Osteoblast (primary cell): ENCODE data around the gene ERCC8. TPM values are rescaled to one million over a fixed set of nuclear protein-coding genes. Genes with fewer than 3 reads are reported as not detected.

Experiments
- DNase-seq: peaks from one replicate; pipeline ENCODE4 v3.0.0; 2011; ENCODE audit warnings: low spot score, mixed read lengths; ENCODE audit not compliant: insufficient read length; ENCODE audit errors: missing footprints
- H2AFZ ChIP-seq: 2 replicates; pipeline ENCODE4 v1.6.0; 2011; ENCODE audit warnings: mild to moderate bottlenecking, low read length
- H3K27ac ChIP-seq: 2 replicates; pipeline ENCODE4 v1.5.1; 2011; ENCODE audit warnings: mild to moderate bottlenecking, low read depth, low read length, moderate library complexity
- H3K27me3 ChIP-seq: 2 replicates; pipeline ENCODE4 v1.6.0; 2012; ENCODE audit warnings: mild to moderate bottlenecking, control low read depth, inconsistent platforms, low read length, moderate library complexity; ENCODE audit not compliant: insufficient read depth
- H3K36me3 ChIP-seq: 2 replicates; pipeline ENCODE4 v1.5.1; 2011; ENCODE audit warnings: mild to moderate bottlenecking, low read length, control low read depth, moderate library complexity; ENCODE audit not compliant: insufficient read depth
- H3K4me1 ChIP-seq: 2 replicates; pipeline ENCODE4 v1.5.1; 2011; ENCODE audit warnings: mild to moderate bottlenecking, low read length, control low read depth, moderate library complexity; ENCODE audit not compliant: insufficient read depth
- H3K4me2 ChIP-seq: 2 replicates; pipeline ENCODE4 v1.6.0; 2011; ENCODE audit warnings: mild to moderate bottlenecking, low read length; ENCODE audit not compliant: insufficient read depth
- H3K4me3 ChIP-seq: fragments of 200-600 bp; sonication (generic); 3 replicates; pipeline ENCODE4 v1.5.1; 2012; ENCODE audit warnings: mild to moderate bottlenecking, low read length, inconsistent platforms; ENCODE audit not compliant: insufficient read depth
- H3K79me2 ChIP-seq: 2 replicates; pipeline ENCODE4 v1.6.0; 2012; ENCODE audit warnings: mild to moderate bottlenecking, low read length, control low read depth, inconsistent platforms; ENCODE audit not compliant: insufficient read depth
- H3K9me3 ChIP-seq: 2 replicates; pipeline ENCODE4 v1.5.1; 2011; ENCODE audit warnings: low read depth, low read length, control low read depth
- H4K20me1 ChIP-seq: 2 replicates; pipeline ENCODE4 v1.6.0; 2012; ENCODE audit warnings: mild to moderate bottlenecking, low read length, control low read depth; ENCODE audit not compliant: insufficient read depth
- total RNA-seq: library from RNA; depleted of rRNA; stranded (reverse); fragments of >200 nt; gene quantifications from 2 replicates; pipeline ENCODE4 v1.2.3, GENCODE V29; 2012
- TF ChIP-seq, protein P1 (sequence below): IDR thresholded peaks from 2 replicates; pipeline ENCODE4 v1.5.1; 2011; ENCODE audit warnings: mild to moderate bottlenecking, low read depth, low read length, moderate library complexity; ENCODE audit errors: extremely low read depth

Gene ERCC8
- total RNA-seq, 1 donor = 23.2 TPM

DNA sequence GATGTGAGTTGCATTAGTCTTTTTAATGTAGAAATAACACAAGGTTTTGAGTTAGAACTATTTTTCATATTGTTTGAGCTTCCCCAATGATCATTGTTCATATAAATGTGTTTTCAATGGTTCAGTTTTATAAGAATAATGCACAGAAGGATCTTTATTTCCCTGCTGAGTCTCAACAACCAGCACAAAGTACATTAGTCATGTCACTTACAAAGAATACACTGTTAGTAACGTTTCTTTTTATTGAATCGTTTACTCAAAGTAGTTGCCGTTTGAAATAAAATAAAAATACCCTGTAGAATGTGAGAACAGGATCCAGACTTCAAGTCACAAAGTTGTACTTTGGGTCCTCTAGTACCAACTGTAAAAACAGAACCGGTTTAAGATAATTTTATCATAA, 41.5 kb downstream of the ERCC8 start:
- no peaks in the 10 kb centered on the region for H3K9me3 ChIP-seq
- no peaks in the 10 kb centered on the region for H3K79me2 ChIP-seq
- H3K27ac ChIP-seq = no peak overlapping the region
- H4K20me1 ChIP-seq = no peaks in the 10 kb centered on the region
- no peak overlapping the region for H3K4me3 ChIP-seq
- no peak overlapping the region for H3K4me2 ChIP-seq
- no peak overlapping the region for H2AFZ ChIP-seq
- DNase-seq = no peak
- no peaks in the 10 kb centered on the region for H3K36me3 ChIP-seq
- H3K27me3 ChIP-seq = no peaks in the 10 kb centered on the region
- H3K4me1 ChIP-seq = no peaks in the 10 kb centered on the region
- TF ChIP-seq, protein P1, sequence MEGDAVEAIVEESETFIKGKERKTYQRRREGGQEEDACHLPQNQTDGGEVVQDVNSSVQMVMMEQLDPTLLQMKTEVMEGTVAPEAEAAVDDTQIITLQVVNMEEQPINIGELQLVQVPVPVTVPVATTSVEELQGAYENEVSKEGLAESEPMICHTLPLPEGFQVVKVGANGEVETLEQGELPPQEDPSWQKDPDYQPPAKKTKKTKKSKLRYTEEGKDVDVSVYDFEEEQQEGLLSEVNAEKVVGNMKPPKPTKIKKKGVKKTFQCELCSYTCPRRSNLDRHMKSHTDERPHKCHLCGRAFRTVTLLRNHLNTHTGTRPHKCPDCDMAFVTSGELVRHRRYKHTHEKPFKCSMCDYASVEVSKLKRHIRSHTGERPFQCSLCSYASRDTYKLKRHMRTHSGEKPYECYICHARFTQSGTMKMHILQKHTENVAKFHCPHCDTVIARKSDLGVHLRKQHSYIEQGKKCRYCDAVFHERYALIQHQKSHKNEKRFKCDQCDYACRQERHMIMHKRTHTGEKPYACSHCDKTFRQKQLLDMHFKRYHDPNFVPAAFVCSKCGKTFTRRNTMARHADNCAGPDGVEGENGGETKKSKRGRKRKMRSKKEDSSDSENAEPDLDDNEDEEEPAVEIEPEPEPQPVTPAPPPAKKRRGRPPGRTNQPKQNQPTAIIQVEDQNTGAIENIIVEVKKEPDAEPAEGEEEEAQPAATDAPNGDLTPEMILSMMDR = no peak

DNA sequence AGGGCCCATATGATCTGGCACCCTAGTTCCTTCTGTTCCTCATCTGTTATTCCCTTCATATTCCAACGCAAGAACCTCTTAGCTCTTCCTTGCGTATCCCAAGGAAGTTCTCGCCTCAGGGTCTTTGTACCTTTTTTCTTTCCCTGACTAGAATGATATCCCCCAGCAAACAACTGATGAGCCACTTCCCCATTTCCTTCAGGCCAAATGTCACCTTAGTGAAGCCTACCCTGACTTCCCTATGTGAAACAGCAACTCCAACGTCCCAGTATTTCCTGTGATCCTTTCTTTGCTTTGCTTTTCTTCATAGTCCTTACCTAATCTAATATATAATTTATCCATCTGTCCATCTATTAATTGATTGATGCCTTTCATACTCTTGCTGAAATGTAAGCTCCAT, 47.9 kb downstream of the ERCC8 start:
- peak; percentile 15 for DNase-seq
- TF ChIP-seq, protein P1 = no peak
- H4K20me1 ChIP-seq = no peaks in the 10 kb centered on the region
- no peak overlapping the region for H3K27ac ChIP-seq
- H3K9me3 ChIP-seq = no peaks in the 10 kb centered on the region
- no peak overlapping the region for H3K4me3 ChIP-seq
- H3K4me2 ChIP-seq = no peak overlapping the region
- H3K4me1 ChIP-seq = no peaks in the 10 kb centered on the region
- H3K36me3 ChIP-seq = peaks cover 6% of the 10 kb centered on the region
- no peak overlapping the region for H2AFZ ChIP-seq
- H3K79me2 ChIP-seq = no peaks in the 10 kb centered on the region
- H3K27me3 ChIP-seq = no peaks in the 10 kb centered on the region

DNA sequence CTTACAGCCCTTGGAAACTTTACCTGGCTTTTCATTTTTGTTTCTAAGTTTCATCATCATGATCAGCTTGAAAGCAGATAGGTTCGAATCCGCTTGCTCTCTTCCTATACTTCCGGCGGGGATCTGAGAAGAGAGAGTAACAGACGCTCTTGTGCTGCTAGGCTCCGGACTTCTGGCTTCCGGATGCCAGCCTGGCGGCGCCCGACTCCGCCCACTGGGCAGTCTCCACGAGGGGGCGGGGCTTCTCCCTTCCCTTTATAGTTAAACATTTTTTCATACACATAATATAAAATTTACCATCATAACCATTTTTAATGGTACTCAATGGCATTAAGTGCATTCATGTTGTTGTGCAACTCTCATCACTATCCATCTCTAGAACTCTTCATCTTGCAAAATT, 51.3 kb downstream of the ERCC8 start:
- Histone ChIP-seq H4K20me1 (no peaks in the 10 kb centered on the region), H3K9me3 (no peaks in the 10 kb centered on the region), H3K79me2 (no peaks in the 10 kb centered on the region), H3K4me3 (no peak overlapping the region), H3K4me2 (no peak overlapping the region), H3K4me1 (no peaks in the 10 kb centered on the region), H3K27me3 (no peaks in the 10 kb centered on the region), H2AFZ (no peak overlapping the region), H3K36me3 (peaks cover 6% of the 10 kb centered on the region), H3K27ac (no peak overlapping the region)
- TF ChIP-seq, protein P1 = no peak
- DNase-seq = no peak

DNA sequence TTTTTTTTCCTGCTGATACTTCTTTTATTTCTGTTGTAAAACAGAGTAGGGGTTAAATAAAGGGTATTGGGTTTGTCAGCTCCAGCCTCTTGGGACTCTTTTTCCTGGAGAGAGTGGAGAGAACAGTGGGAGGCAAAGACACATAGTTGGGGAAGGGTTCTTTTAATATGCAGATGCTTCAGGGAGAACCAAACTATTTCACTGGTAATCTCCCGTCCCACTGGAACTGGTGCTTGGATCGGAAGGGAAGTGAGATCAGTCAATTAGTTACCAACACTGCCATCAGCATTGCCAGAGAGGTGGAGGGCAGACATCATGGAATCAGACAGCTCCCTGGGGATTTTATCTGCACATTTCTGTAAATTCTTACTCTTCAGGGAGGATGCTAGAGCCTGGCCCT, 53.2 kb downstream of the ERCC8 start:
- no peak overlapping the region for H2AFZ ChIP-seq
- H3K27me3 ChIP-seq = no peaks in the 10 kb centered on the region
- no peaks in the 10 kb centered on the region for H3K79me2 ChIP-seq
- H3K4me2 ChIP-seq = no peak overlapping the region
- H4K20me1 ChIP-seq = no peaks in the 10 kb centered on the region
- H3K4me1 ChIP-seq = no peaks in the 10 kb centered on the region
- H3K4me3 ChIP-seq = no peak overlapping the region
- DNase-seq = no peak
- TF ChIP-seq, protein P1 = no peak
- H3K9me3 ChIP-seq = no peaks in the 10 kb centered on the region
- no peak overlapping the region for H3K27ac ChIP-seq
- H3K36me3 ChIP-seq = peaks cover 6% of the 10 kb centered on the region
